Superior temporal gyrus (tissue), 1 donor: ENCODE results near the gene NOP10.

ENCODE experiments used
- DNase-seq: peaks from one replicate; pipeline ENCODE4 v3.0.0-alpha.2; 2016; ENCODE audit errors: extremely low spot score

NOP10 gene

DNA sequence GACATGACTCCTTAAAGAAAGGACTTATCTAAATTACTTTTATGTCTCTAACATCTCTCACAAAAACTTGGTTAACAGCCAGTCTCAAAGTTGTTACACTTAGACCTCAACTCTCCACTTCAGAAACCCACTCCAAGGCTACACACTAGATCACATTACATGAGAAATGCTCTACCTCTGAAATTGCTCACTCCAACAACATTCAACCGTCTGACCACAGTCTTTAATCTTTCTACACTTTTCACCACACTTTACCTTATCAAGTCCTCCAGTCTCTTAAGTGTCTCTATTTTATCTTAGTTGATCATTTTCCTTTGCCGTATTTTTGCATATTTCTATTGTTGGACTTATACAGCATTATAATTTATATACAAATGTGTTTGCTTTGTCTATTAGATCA, 11.1 kb downstream of the NOP10 start:
- no peak for DNase-seq

DNA sequence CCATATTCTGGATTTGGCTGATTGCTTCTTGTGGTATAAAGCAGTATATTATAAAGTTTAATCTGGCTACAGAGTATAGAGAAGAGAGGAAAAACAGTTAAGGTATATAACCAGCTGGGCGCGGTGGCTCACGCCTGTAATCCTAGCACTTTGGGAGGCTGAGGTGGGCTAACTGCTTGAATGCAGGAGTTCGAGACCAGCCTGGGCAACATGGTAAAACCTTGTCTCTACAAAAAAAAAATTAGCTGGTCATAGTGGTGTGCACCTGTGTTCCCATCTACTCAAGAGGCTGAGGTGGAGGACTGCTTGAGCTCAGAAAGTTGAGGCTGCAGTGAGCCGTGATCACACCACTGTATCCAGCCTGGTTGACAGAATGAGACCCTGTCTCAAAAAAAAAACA, 12.7 kb downstream of the NOP10 start:
- no peak for DNase-seq

DNA sequence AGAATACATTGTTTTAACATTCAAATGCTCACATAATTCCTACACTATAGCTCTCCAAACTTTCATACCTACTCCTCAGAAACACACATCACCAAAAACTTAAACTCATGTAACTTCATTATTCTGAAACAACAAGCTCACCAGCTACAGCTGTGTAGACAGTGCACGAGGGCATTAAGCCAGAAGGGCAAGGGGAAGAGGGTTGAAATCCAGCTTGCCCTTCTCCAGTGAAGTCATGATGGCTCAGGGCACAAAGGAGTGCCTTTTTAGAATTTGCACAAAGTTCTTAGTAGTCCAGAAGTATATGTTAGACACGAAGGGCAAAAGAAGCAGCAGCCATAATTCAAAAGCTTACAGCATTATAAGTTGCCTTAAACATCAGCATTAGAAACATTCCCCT, 13.9 kb downstream of the NOP10 start:
- DNase-seq: no peak

DNA sequence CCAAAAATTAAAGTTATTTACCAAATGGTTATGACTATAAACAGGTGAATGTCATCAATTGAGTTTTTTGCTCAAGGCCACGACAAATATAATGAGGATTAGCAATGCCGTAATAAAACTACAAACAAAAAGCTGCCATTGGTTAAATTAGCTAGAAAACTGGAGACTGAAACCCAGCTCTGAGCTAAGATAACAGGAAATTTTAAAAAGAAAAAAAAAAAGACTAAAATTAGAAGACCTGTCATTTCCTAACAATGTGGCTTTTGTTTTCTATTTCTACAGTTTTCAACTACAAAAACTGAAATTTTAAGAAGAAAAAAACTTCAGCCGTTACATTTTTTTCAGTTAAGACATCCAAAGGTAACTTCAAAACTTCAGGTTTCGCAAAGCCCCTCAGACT, 15.0 kb downstream of the NOP10 start:
- DNase-seq: no peak

DNA sequence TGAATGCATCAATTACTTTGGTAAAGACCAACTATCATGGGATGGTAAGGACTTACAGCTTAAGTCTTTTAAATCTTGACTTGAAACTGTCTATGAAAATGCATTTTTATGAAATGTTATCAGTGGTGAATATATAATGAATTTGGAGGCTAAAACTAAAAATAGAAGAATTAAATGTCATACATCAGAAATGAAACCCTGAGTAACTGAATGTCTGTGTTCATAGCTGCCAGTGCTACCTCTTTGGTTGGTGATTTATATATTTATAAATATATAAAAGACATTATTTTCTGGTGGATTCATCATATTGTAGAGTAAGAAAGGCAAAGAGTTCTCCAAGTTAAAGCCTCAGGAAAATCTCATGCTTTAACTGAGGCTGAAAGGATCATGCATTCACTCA, 17.6 kb downstream of the NOP10 start:
- no peak for DNase-seq

DNA sequence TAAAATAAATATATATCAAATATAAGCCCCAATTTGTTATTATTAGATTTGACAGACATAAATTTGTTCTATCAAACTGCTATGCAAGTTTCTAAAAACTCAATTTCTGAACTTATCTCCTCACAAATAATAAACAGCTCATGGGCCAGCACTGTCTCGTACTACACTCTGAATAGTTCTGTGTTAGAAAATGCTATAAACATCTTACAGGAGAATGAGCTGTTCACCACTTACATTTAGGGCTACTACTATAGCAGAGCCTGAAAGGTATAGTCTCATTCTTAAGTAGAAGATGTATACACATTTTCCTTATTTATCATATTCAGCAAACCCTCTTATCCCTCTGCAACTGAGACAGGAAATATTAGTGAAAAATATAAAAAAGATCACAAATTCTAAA, 18.0 kb downstream of the NOP10 start:
- DNase-seq: no peak

DNA sequence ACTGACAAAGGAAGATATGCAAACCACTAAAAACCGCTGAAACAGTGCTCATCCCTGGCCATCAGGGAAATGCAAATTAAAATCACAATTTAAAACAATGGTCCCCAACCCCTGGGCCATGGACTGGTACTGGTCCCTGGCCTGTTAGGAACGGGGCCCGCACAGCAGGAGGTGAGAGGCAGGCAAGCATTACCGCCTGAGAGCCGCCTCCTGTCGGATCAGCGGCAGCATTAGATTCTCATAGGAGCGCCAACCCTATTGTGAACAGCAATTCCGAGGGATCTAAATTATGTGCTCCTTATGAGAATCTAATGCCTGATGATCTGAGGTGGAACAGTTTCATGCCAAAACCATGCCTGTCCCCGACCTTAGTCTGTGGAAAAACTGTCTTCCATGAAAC, 19.7 kb downstream of the NOP10 start:
- DNase-seq: no peak

DNA sequence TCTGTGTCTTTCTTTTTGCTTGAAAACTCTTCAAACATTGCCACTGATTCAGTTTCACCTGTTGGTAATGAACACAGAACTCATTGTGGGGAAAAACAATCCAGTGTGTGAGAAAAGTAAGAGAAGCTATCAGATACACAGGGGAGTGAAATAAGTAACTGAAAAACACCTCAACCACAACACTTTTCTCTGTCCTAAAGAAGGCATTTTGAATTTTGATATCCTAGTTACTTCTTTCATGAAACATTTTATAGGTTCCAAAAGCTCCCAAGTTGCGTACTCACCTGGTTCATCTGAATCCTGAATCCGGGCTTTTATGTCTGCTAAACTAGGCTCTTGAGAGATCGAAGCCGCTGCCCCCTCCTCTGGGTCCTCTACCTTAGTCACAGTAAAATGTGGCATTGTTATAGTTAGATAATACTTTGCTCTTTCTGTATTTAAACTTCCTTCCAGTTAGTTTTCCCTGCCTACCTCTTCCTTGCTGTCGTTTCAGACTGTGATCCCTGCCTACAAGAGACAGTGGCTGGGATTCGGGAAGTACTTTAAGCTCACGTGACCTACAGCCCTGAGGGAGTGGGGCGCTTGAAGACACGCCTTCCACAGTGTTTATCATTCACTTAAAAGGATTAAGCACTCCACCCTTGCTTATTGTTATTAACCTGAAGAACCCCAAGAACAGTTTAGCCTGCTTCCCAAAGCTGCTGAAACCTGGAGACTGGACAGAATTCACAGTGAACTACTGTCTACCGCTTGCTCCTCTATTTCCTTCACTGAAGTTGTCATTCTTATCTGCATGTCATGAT, 24.5 kb downstream of the NOP10 start:
- peak; percentile 31 for DNase-seq

DNA sequence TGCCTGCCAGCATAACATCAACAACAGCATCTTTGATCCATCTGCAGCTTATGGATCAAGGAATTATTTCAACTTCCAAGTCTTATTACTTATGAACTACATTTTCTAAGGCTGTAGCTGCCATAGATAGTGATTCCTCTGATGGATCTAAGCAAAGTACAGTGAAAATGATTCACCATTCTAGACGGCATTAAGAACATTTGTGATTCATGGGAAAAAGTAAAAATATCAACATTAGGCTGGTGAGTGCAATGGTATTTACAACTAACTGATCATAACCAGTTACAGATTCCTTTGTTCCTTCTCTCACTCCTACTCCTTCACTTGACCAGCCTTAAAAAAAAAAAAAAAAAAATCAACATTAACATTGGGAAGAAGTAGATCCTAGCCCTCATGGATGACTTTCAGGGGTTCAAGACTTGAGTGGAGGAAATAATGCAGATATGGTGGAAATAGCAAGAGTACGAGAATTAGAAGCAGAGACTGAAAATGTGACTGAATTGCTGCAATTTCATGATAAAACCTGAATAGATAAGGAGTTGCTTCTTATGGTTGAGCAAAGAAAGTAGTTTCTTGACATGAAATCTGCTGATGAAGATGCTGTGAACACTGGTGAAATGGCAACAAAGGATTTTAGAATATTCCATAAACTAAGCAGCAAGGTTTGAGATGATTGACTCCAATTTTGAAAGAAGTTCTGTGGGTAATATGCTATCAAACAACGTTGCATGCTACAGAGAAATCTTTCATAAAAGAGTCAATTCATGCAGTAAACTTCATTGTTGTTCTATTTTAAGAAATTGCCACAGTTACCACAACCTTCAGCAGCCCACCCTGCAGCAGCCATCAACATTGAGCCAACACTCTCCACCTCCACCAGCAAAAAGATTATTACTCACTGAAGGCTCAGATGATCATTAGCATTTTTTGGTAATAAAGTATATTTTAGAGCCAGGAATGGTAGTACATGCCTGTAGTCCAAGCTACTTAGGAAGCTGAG, 28.1 kb downstream of the NOP10 start:
- DNase-seq: no peak

DNA sequence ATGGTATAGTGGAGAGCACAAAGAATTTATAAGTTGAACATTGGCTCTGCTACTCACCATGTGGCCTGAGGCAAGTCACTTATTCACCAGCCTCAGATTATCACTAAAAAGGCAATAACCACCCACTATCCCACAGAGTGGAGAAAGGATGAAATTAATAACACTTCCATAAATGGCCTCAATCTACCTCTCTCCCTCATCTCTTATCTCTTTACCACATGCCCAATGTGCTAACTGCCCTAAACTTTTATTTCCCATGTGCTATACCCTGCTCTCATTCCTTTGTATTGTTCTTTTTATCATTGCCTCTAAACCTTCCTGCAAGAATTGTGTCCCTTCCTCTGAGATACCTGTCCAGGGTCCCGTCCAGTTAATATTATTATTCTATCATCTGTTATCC, 31.4 kb downstream of the NOP10 start:
- no peak for DNase-seq

DNA sequence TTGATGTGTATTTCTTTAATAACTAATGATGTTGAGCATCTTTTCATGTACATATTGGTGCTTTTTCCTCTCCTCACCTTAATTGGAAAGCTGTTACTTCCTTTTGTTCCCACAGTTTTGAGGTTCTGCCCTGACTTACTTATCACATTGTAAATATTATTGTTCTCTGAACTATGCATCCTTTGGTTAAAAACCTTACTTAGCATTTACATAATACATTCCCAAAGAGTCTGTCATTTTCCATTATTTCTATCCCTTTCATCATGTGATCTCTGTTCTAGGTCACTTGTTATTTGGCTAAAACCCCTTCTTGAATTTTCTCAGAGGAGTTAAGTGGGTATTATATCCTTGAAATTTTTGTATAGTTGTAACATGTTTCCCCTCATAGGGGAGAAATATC, 38.3 kb downstream of the NOP10 start:
- no peak for DNase-seq

DNA sequence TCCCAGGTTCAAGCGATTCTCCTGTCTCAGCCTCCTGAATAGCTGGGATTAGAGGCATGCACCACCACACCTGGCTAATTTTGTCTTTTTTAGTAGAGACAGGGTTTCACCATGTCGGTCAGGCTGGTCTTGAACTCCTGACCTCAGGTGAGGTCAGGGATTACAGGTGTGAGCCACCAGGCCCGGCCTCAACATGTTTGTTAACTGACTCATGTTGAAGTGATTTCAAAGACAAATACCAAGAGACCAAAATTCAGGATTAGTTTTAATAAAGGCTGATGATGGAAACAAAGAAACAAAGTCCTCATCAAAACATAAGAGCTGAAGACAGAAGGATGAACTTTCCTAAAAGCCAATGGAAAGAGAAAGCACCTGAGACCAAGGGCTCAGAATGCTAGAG, 41.9 kb downstream of the NOP10 start:
- no peak for DNase-seq

DNA sequence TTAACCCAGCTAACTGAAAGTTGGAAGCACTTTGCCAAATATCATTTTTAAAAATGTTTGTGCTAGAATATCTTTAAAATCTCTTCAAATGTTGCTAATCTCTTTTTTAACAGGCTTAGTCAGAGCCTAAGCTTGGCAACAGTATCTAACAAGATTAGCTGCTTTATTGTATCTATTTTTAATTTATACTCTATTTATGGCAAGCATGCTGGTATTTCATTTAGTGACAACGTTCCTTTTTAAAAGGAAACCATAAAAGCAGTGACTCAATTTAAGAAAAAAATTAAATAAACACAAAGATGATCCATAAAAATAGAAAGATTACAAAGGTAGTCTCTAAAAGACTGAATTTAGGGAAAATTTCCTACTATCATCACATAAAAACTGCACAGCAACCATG, 45.9 kb downstream of the NOP10 start:
- no peak for DNase-seq

DNA sequence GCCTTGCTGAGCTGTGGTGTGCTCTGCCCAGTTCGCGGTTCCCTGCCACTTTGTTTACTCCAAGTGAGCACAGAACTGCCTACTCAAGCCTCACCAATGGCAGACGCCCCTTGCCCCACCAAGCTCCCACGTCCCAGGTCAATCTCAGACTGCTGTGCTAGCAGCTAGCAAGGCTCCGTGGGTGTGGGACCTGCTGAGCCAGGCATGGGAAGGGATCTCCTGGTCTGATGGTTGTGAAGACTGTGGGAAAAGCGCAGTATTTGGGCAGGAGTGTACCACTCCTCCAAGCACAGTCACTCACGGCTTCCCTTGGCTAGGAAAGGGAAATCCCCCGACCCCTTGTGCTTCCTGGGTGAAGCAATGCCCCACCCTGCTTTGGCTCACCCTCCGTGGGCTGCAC, 50.3 kb downstream of the NOP10 start:
- no peak for DNase-seq
